ENCODE data around the gene SIK3. TPM values are rescaled to one million over a fixed set of nuclear protein-coding genes. Genes with fewer than 3 reads are reported as not detected.
A peak's percentile ranks its signal among the peaks of the same experiment; 100 is the strongest.

SIK3 gene
- total RNA-seq, 2 donors from 2014 or later = 88.7 to 111 TPM

GRCh38 chr11:117010808-117011540 is 87.3 kb downstream of the SIK3 start:
- Mint-ChIP-seq H3K4me3 (peak overlapping the region; percentile 56), H3K4me1 (ENCODE audit: low read depth in 2 of 2) (peaks cover 25 to 36% of the 10 kb centered on the region in 2 donors), H3K27me3 (no peaks in the 10 kb centered on the region), H3K27ac (peak overlapping the region; percentile 6 to 66), H3K36me3 (no peaks in the 10 kb centered on the region), H3K9me3 (no peaks in the 10 kb centered on the region)
- peak; percentile 86 to 96 for ATAC-seq
- no peak for DNase-seq (ENCODE audit: low spot score)

GRCh38 chr11:117009905-117010605 is 88.2 kb downstream of the SIK3 start:
- DNase-seq (ENCODE audit: low spot score) (no peak), ATAC-seq (peak in 1 of 2 donors; percentile 40)
- Mint-ChIP-seq H3K4me3 (peak overlapping the region; percentile 48), H3K4me1 (ENCODE audit: low read depth in 2 of 2) (peaks cover 30 to 45% of the 10 kb centered on the region in 2 donors), H3K36me3 (no peaks in the 10 kb centered on the region), H3K27ac (peak overlapping the region; percentile 6 to 66), H3K9me3 (no peaks in the 10 kb centered on the region), H3K27me3 (no peaks in the 10 kb centered on the region)

- H3K4me1 Mint-ChIP-seq (ENCODE audit: low read depth in 2 of 2) = peaks cover 48 to 58% of the 10 kb centered on the region in 2 donors
- DNase-seq (ENCODE audit: low spot score) = no peak
- peak overlapping the region; percentile 3 to 74 for H3K27ac Mint-ChIP-seq
- ATAC-seq = no peak
- peaks cover 6% of the 10 kb centered on the region for H3K36me3 Mint-ChIP-seq
- H3K4me3 Mint-ChIP-seq = peak overlapping the region; percentile 59
- no peaks in the 10 kb centered on the region for H3K27me3 Mint-ChIP-seq
- no peaks in the 10 kb centered on the region for H3K9me3 Mint-ChIP-seq
Observed at GRCh38 chr11:117005758-117006157, 92.5 kb downstream of the SIK3 start.

- DNase-seq (ENCODE audit: low spot score) = no peak
- Mint-ChIP-seq H3K36me3 (peaks cover 6% of the 10 kb centered on the region), H3K4me3 (peak overlapping the region; percentile 26), H3K4me1 (ENCODE audit: low read depth in 2 of 2) (peaks cover 53 to 63% of the 10 kb centered on the region in 2 donors), H3K9me3 (no peaks in the 10 kb centered on the region), H3K27me3 (no peaks in the 10 kb centered on the region), H3K27ac (peak overlapping the region; percentile 0 to 40)
- ATAC-seq = peak; percentile 69 to 80
Observed at GRCh38 chr11:117002639-117003299, 95.5 kb downstream of the SIK3 start.

- DNase-seq (ENCODE audit: low spot score) (no peak), ATAC-seq (no peak)
- H3K4me3 Mint-ChIP-seq = no peak overlapping the region
- H3K4me1 Mint-ChIP-seq (ENCODE audit: low read depth in 2 of 2) = peaks cover 47 to 54% of the 10 kb centered on the region in 2 donors
- peaks cover 6% of the 10 kb centered on the region for H3K36me3 Mint-ChIP-seq
- H3K27ac Mint-ChIP-seq = peak overlapping the region; percentile 42 to 55
- H3K27me3 Mint-ChIP-seq = no peaks in the 10 kb centered on the region
- no peaks in the 10 kb centered on the region for H3K9me3 Mint-ChIP-seq
Observed at GRCh38 chr11:117000014-117000737, 98.1 kb downstream of the SIK3 start.

GRCh38 chr11:116997071-116997470 is 101.2 kb downstream of the SIK3 start:
- no peak for ATAC-seq
- no peak overlapping the region for H3K4me3 Mint-ChIP-seq
- no peak for DNase-seq (ENCODE audit: low spot score)
- H3K36me3 Mint-ChIP-seq = peaks cover 5% of the 10 kb centered on the region
- H3K27me3 Mint-ChIP-seq = no peaks in the 10 kb centered on the region
- peak overlapping the region in 1 of 2 donors; percentile 6 for H3K27ac Mint-ChIP-seq
- peaks cover 48 to 49% of the 10 kb centered on the region in 2 donors for H3K4me1 Mint-ChIP-seq (ENCODE audit: low read depth in 2 of 2)
- no peaks in the 10 kb centered on the region for H3K9me3 Mint-ChIP-seq

GRCh38 chr11:116994195-116994594 is 104.0 kb downstream of the SIK3 start:
- Mint-ChIP-seq H3K4me1 (ENCODE audit: low read depth in 2 of 2) (peaks cover 44 to 50% of the 10 kb centered on the region in 2 donors), H3K27ac (peak overlapping the region; percentile 61 to 72), H3K36me3 (no peaks in the 10 kb centered on the region), H3K9me3 (no peaks in the 10 kb centered on the region), H3K4me3 (no peak overlapping the region), H3K27me3 (no peaks in the 10 kb centered on the region)
- DNase-seq (ENCODE audit: low spot score) = no peak
- no peak for ATAC-seq

- no peak overlapping the region for H3K4me3 Mint-ChIP-seq
- H3K4me1 Mint-ChIP-seq (ENCODE audit: low read depth in 2 of 2) = peaks cover 49 to 53% of the 10 kb centered on the region in 2 donors
- ATAC-seq (no peak), DNase-seq (ENCODE audit: low spot score) (no peak)
- H3K27me3 Mint-ChIP-seq = no peaks in the 10 kb centered on the region
- peak overlapping the region; percentile 61 to 72 for H3K27ac Mint-ChIP-seq
- no peaks in the 10 kb centered on the region for H3K9me3 Mint-ChIP-seq
- H3K36me3 Mint-ChIP-seq = no peaks in the 10 kb centered on the region
Observed at GRCh38 chr11:116993599-116993998, 104.6 kb downstream of the SIK3 start.

GRCh38 chr11:116991491-116991890 is 106.7 kb downstream of the SIK3 start:
- Mint-ChIP-seq H3K4me1 (ENCODE audit: low read depth in 2 of 2) (peaks cover 58 to 63% of the 10 kb centered on the region in 2 donors), H3K27me3 (no peaks in the 10 kb centered on the region), H3K36me3 (no peaks in the 10 kb centered on the region), H3K4me3 (no peak overlapping the region), H3K27ac (peak overlapping the region in 1 of 2 donors; percentile 56), H3K9me3 (no peaks in the 10 kb centered on the region)
- no peak for DNase-seq (ENCODE audit: low spot score)
- ATAC-seq = no peak

- ATAC-seq = no peak
- Mint-ChIP-seq H3K36me3 (no peaks in the 10 kb centered on the region), H3K9me3 (no peaks in the 10 kb centered on the region), H3K4me1 (ENCODE audit: low read depth in 2 of 2) (peaks cover 62 to 70% of the 10 kb centered on the region in 2 donors), H3K4me3 (no peak overlapping the region), H3K27ac (peak overlapping the region; percentile 3 to 64), H3K27me3 (no peaks in the 10 kb centered on the region)
- no peak for DNase-seq (ENCODE audit: low spot score)
Observed at GRCh38 chr11:116990811-116991210, 107.4 kb downstream of the SIK3 start.

- peak overlapping the region; percentile 45 to 91 for H3K27ac Mint-ChIP-seq
- ATAC-seq = no peak
- no peak overlapping the region for H3K4me3 Mint-ChIP-seq
- no peaks in the 10 kb centered on the region for H3K36me3 Mint-ChIP-seq
- no peaks in the 10 kb centered on the region for H3K27me3 Mint-ChIP-seq
- no peaks in the 10 kb centered on the region for H3K9me3 Mint-ChIP-seq
- DNase-seq (ENCODE audit: low spot score) = no peak
- peaks cover 65 to 77% of the 10 kb centered on the region in 2 donors for H3K4me1 Mint-ChIP-seq (ENCODE audit: low read depth in 2 of 2)
Observed at GRCh38 chr11:116990061-116990473, 108.2 kb downstream of the SIK3 start.

- Mint-ChIP-seq H3K4me1 (ENCODE audit: low read depth in 2 of 2) (peaks cover 68 to 79% of the 10 kb centered on the region in 2 donors), H3K36me3 (no peaks in the 10 kb centered on the region), H3K27me3 (no peaks in the 10 kb centered on the region), H3K9me3 (no peaks in the 10 kb centered on the region), H3K27ac (peak overlapping the region; percentile 45 to 91), H3K4me3 (peak overlapping the region; percentile 28)
- ATAC-seq = no peak
- no peak for DNase-seq (ENCODE audit: low spot score)
Observed at GRCh38 chr11:116989184-116989583, 109.0 kb downstream of the SIK3 start.

- Mint-ChIP-seq H3K36me3 (no peaks in the 10 kb centered on the region), H3K27me3 (no peaks in the 10 kb centered on the region), H3K27ac (peak overlapping the region; percentile 91 to 96), H3K4me1 (ENCODE audit: low read depth in 2 of 2) (peaks cover 58 to 74% of the 10 kb centered on the region in 2 donors), H3K9me3 (no peaks in the 10 kb centered on the region), H3K4me3 (peak overlapping the region; percentile 93)
- DNase-seq (ENCODE audit: low spot score) (no peak), ATAC-seq (peak; percentile 79 to 88)
Observed at GRCh38 chr11:116986521-116987105, 111.6 kb downstream of the SIK3 start.

All from natural killer cell treated with Interleukin-12 subunit alpha and Interleukin-12 subunit beta and Interleukin-15 and Interleukin-18, amount 100 ng/mL, for 72 hours (primary cell).